ENCODE results near the gene DNAJB11.

DNA sequence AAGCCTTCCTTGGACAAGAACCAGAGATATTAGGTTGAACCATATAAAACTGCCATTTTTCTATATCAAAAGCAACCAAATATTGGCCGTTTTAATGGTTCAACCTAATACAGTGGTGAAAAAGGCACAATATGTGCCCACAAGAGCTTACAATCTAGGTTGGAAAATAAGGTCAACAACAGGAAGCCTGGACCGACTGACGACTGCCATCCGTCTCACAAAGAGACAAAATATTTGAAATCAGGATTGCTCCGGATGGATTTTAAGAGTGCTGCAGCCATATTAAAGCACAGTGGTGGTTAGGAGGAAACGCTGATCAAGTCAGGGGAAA lies 43.7 kb downstream of the DNAJB11 start:
- TF ChIP-seq, protein P1, sequence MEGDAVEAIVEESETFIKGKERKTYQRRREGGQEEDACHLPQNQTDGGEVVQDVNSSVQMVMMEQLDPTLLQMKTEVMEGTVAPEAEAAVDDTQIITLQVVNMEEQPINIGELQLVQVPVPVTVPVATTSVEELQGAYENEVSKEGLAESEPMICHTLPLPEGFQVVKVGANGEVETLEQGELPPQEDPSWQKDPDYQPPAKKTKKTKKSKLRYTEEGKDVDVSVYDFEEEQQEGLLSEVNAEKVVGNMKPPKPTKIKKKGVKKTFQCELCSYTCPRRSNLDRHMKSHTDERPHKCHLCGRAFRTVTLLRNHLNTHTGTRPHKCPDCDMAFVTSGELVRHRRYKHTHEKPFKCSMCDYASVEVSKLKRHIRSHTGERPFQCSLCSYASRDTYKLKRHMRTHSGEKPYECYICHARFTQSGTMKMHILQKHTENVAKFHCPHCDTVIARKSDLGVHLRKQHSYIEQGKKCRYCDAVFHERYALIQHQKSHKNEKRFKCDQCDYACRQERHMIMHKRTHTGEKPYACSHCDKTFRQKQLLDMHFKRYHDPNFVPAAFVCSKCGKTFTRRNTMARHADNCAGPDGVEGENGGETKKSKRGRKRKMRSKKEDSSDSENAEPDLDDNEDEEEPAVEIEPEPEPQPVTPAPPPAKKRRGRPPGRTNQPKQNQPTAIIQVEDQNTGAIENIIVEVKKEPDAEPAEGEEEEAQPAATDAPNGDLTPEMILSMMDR (conservative IDR thresholded peaks at IDR 0.05; ENCODE audit: low read depth, low read length), result no peak
- no peak for TF ChIP-seq EZH2 (IDR thresholded peaks at IDR 0.05; ENCODE audit: borderline replicate concordance, low read depth, low read length, poor library complexity, severe bottlenecking)
